Caki2 (cell line): ENCODE data around the gene GRID1. TPM values are rescaled to one million over a fixed set of nuclear protein-coding genes. Genes with fewer than 3 reads are reported as not detected.

Source experiments
- DNase-seq: peaks from one replicate; pipeline ENCODE4 v3.0.0-alpha.2; 2015; ENCODE audit warnings: low read depth
- in situ Hi-C: cut with HindIII; loops from 2 replicates; pipeline ENCODE4 v1.10.0; 2016; ENCODE audit warnings: low sequenced_read_pairs, low pct_unique_long_range_greater_than_20kb, mixed read lengths
- total RNA-seq: library from RNA; depleted of rRNA; stranded (reverse); fragments of >200 nt; shearing (Covaris generic); gene quantifications from 2 replicates; pipeline ENCODE4 v1.2.3, GENCODE V29; 2014; ENCODE audit warnings: low replicate concordance

Gene GRID1
- total RNA-seq, 1 experiment from 2014 or later = 2.6 TPM

GRCh38 chr10:86027346-86027745, 339.2 kb downstream of the GRID1 start:
- DNase-seq = no peak
- in situ Hi-C loops = no loop called here

DNA sequence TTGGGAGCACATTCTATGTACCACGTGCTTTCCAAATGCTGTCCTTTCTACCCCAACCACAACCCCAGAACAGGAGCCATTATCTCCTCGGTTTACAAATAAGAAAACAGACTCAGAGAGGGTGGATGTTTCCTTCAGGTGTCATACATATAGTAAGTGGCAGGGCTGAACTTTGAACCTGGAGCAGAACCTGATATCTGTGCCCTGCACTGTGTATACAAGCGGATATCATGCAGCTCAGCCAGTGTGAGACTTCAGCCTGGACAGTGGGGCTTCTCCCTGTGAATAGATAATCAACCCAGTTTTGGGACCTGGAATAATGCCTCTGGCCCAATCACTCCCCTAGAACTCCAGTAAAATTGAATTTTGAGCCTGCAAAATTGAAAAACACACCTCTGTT, 341.1 kb downstream of the GRID1 start:
- in situ Hi-C loops = no loop called here
- no peak for DNase-seq

DNA sequence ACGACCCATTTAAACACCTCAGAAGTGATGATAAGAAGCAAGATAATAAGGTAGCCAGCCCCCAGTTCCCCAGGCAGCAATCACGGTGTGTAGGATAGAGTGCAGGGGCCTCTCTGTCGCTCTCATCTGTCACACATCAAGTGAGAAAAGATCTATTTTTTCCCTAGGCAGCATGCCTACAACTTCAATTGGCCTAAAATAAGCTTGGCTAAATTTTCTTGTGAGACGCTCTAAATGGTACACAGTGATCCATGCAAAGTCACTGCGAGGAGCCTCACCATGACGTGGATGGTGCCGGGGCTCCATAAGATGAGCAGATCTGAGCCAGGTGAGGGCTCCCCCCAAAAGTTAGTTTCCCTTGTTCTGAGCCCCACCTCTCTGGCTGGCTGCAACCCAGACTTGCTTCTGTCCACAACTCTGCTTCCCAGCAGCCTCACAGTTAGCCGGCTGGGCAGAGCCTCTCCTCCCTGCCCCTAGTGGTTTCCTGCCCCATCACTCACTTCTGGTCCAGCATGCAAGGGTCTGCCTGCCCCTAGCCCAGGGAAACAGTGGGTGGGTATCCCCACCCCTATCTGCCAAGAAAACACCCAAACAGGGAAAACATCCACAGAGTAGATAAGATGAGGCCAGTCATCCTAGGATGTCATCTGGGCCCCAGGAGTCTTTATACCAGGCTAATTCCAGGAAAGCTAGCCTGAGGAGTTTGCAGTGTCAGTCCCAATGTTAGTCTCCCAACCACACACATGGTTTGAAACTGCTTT, 342.1 kb downstream of the GRID1 start:
- in situ Hi-C loops = no loop called here
- DNase-seq = no peak

GRCh38 chr10:86023931-86024280, 342.7 kb downstream of the GRID1 start:
- in situ Hi-C loops = no loop called here
- DNase-seq = no peak

DNA sequence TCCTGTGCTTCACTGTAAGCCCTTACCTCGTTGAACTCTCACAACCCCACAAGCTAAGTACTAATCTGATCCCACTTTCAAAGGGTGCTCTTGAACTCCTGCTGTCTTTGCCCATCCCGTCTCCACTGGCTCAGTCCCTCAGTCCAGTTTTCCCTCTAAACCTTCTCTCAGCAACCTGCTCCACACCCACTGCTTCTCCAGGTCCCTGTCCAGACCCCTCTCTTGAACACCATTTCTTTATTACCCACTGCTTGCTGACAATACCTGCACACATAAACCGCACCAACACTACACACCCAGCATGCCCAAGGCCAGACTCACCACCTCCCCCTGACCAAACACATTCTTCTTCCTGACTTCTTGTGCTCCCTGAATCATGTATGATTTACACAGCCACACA, 343.3 kb downstream of the GRID1 start:
- in situ Hi-C loops = no loop called here
- no peak for DNase-seq

DNA sequence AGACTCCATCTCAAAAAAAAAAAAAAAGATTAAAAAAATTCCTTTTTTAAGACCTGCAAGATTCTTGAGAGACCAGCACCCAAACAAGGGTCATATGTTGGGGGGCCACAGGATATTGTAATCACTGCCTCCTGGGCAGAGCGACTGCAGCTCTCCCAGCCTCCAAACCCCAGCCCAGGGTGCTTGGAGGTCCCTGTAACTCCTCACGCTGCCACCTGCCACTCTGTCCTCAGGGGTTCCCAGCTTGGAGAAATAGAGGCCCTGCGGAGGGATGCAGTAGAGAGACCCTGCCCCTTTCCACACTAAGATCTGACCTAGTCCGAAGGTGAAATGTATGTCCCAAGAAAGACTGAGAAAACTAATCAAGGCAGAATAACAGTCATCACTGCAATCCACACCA, 343.7 kb downstream of the GRID1 start:
- DNase-seq = no peak
- in situ Hi-C loops = no loop called here

DNA sequence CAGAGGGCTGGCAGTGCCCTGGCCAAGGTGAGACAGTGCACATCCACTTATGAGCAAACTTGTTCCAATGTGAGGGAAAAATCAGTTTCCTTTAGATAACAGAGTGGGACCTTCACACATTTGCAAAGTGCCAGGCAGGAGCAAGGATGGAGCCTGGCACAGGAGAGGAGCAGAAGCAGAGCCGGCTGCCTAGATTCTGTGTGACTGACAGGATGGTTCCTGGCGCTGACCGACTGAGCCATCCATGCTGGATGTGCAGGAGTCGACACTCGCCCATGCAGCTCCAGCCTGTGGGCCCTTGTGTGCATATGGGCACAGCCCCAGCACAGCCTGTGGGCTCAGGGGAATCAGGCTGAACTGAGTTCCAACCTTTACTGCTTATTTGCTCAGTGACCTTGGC, 346.5 kb downstream of the GRID1 start:
- in situ Hi-C loops = no loop called here
- no peak for DNase-seq

GRCh38 chr10:86019141-86019540, 347.5 kb downstream of the GRID1 start:
- in situ Hi-C loops = no loop called here
- DNase-seq = no peak

DNA sequence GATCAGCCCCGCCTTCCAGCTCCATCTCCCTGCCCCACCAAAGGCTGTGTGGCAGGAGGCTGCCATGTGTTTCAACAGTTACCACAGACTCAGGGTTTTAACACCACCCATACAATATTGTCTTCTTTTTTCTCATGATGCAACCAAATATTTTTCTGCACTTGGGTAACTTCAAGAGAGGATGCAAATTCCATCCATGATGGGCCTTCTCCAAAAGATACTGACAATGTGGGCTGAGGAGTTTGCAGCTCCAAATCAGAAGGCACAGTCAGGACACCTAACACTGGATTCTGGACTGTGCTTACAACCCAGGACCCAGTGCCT, 347.9 kb downstream of the GRID1 start:
- DNase-seq = no peak
- in situ Hi-C loops = no loop called here

GRCh38 chr10:86017841-86018734, 348.5 kb downstream of the GRID1 start:
- no peak for DNase-seq
- in situ Hi-C loops = no loop called here

DNA sequence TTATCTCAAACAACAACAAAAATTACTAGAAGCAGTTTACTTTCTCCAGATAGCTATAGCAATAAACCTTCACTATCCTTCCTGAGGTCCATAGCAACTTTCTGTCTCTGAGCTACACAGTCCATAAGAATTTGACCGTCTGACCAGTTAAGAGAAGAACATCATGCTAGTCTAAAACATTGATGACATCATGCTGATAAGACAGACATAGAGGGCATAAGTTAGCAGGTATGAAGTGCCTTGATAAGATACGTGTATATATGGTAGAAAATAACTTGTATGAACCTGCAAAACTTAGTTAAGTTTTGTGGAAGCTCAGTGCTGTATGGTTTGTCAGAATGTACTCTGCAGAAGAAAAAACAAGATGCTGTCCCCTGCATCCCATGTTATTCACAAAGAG, 353.0 kb downstream of the GRID1 start:
- in situ Hi-C loops = no loop called here
- DNase-seq = no peak

- no peak for DNase-seq
- in situ Hi-C loops = no loop called here
Observed at GRCh38 chr10:86007171-86007570, 359.4 kb downstream of the GRID1 start.

- in situ Hi-C loops = no loop called here
- no peak for DNase-seq
Observed at GRCh38 chr10:86004337-86004736, 362.3 kb downstream of the GRID1 start.

- in situ Hi-C loops = no loop called here
Observed at GRCh38 chr10:86003201-86003621, 363.4 kb downstream of the GRID1 start.

DNA sequence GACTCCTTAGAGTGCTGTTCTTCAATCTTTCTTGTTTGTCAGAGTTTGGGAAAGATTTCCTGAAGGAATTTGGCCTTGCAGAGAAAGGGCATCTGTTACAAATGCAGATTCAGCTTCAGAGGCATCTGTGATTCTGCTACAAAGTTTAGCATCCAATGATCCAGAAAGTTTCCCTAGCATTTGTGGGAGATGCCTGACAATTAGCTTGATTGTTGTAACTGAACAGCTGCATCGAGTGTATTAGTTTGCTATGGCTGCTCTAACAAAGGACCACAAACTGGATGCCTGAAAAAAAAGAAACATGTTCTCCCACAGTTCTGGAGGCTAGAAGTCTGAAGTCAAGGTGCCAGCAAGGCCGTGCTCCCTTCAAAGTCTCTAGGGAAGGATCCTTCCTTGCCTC, 365.1 kb downstream of the GRID1 start:
- in situ Hi-C loops = no loop called here
- DNase-seq = no peak

More at GRCh38 chr10:86003201-86003621, 363.4 kb downstream of the GRID1 start:
- DNase-seq = no peak

DNA sequence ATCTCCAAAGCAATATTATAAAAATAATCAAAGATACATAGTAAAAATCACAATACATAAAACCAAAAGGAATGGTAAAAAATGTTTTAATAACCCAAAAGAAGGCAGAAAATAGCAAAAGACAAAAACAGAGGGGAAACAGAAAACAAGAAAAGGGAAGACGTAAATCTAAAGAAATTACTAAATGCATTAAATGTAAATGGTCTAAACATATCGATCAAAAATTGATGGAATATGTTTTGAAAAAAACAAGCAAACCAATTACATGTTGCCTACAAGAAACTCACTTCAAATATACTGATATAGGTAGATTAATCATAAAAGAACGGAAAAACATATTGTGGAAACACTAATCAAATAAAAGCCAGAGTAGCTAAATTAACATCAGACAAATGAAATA, 369.1 kb downstream of the GRID1 start:
- in situ Hi-C loops = no loop called here
- DNase-seq = no peak

GRCh38 chr10:85995791-85996190, 370.8 kb downstream of the GRID1 start:
- DNase-seq = peak; percentile 29
- in situ Hi-C loops = no loop called here

DNA sequence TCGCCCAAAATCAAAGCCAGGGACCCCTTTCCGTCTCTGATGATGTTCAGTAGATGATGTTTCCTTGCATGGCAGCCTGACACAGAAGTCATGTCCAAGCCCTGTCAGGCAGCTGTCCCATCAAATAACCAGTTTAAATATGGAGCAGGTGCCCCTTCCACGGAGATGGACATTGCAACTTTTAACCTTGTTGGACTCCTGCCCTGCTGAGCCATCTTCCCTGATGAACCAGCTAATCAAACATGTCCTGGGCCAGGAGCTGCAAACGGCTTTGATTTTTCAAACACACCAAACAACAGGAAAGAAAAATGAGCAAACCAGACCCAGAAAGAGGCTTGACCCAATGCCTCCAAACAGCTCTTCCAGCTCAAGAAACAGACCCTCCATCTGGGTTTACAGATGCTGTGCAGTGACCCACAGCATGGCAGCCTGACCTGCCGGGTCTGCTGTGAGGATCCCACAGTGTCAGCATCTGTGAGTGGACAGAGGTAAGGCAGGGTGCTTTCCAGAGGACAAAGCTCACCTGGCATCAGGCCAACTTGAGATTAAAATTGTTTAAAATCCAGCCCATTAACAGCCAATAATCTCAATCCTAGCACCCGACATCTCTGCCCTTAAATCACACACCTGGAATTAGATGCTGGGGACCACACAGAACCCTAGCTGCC, 372.6 kb downstream of the GRID1 start:
- in situ Hi-C loops = no loop called here
- DNase-seq = no peak

- in situ Hi-C loops = no loop called here
Observed at GRCh38 chr10:85993140-85993539, 373.5 kb downstream of the GRID1 start.

More at GRCh38 chr10:85993140-85993539, 373.5 kb downstream of the GRID1 start:
- no peak for DNase-seq
